HAP-1 (cell line): Measurements from ENCODE around the gene IDH3A.

Experiments
- DNase-seq, 2 experiments: peaks; one replicate each; pipeline ENCODE4 v3.0.0-alpha.2; 2016 to 2020; ENCODE audit warnings: low spot score in 2 of 2
- H3K27me3 ChIP-seq: fragments of 250-450 bp; sonication (Bioruptor Pico); 2 replicates; pipeline ENCODE4 v1.5.1; 2020; ENCODE audit warnings: low read depth, mild to moderate bottlenecking, moderate library complexity
- H3K36me3 ChIP-seq: fragments of 250-450 bp; sonication (Bioruptor Pico); replicated peaks from 2 replicates; pipeline ENCODE4 v1.5.1; 2020; ENCODE audit warnings: mild to moderate bottlenecking
- H3K4me1 ChIP-seq: fragments of 250-450 bp; sonication (Bioruptor Pico); 2 replicates; pipeline ENCODE4 v1.5.1; 2020; ENCODE audit warnings: mild to moderate bottlenecking
- H3K4me3 ChIP-seq: fragments of 250-450 bp; sonication (Bioruptor Pico); 2 replicates; pipeline ENCODE4 v1.5.1; 2020; ENCODE audit warnings: mild to moderate bottlenecking, moderate library complexity
- H3K9me3 ChIP-seq: fragments of 250-450 bp; sonication (Bioruptor Pico); 2 replicates; pipeline ENCODE4 v1.5.1; 2020; ENCODE audit warnings: mild to moderate bottlenecking, moderate library complexity
- in situ Hi-C: fragments of 300-500 bp; cut with MboI; formaldehyde crosslinking; loops from 3 replicates; pipeline ENCODE4 v1.14.3; 2020; ENCODE audit warnings: low sequenced_read_pairs, inconsistent platforms, mixed read lengths

The IDH3A gene

DNA sequence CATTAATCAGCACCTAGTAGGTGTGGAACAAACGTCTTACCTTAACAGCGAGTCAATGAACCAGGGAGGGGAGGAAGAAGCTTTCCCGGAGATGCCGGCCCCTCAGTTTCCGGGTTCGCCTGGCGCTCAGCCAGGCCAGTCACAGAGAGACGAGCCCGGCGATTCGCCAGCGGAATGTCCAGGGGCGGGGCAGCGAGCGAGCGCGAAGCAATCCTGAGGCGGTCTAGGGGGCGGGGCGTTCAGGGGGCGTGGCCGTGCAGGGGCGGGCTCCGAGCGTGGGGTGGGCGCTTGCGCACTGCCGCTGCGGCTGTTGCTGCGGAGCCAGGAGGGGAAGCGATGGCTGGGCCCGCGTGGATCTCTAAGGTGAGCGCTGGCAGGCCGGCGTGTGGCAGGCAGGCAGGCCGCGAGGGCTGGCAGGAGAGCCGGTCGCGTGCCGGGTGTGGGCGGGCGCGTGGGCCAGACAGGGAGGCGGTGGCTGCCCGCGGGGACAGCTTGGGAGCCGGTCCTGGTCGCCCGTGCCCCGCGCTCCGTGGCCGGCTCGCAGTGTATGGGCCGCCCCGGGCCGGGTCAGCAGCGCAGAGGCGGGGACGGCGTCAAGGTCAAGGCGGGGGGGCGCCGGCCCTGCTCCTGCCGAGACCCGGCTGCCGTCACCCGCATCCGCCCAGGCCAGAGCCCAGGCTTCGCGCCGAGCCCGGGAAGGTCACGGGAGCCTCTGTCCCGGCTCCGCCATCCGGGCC is at the start of gene IDH3A:
Gene IDH3A, plus strand, starts transcription at position 295 of the 737 bp plus-strand sequence. Its CDS starts 42 bp downstream, at position 337.
- Histone ChIP-seq H3K27me3 (no peaks in the 10 kb centered on the region), H3K36me3 (no peaks in the 10 kb centered on the region; the same call in 1 of the 2 replicates), H3K9me3 (no peaks in the 10 kb centered on the region), H3K4me3 (peak within 1 kb of the TSS; percentile 57), H3K4me1 (peaks cover 16% of the 10 kb centered on the region)
- in situ Hi-C loops = no loop called here
- DNase-seq = peak; percentile 100

DNA sequence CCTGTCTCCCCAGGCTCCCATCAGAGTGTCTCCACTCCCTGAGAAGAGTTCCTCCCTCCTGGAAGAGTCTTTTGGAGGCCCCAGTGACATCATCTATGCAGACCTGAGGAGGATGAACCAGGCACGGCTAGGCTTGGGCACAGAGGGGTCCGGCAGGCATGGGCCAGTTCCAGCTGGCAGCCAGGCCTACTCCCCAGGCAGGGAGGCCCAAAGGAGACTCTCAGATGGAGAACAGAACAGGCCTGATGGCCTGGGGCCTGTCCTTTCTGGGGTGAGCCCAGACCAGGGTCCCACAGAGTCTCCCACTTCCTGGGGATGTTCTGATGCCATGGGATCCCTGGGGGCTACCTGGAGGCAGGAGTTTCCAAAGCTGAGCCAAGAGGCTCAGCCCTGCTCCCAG is 48.3 kb upstream of the IDH3A start:
- H3K9me3 ChIP-seq = no peaks in the 10 kb centered on the region
- no peaks in the 10 kb centered on the region for H3K36me3 ChIP-seq
- no peak for DNase-seq
- H3K4me3 ChIP-seq = no peak overlapping the region
- in situ Hi-C loops = no loop called here
- H3K27me3 ChIP-seq = no peaks in the 10 kb centered on the region
- no peaks in the 10 kb centered on the region for H3K4me1 ChIP-seq

DNA sequence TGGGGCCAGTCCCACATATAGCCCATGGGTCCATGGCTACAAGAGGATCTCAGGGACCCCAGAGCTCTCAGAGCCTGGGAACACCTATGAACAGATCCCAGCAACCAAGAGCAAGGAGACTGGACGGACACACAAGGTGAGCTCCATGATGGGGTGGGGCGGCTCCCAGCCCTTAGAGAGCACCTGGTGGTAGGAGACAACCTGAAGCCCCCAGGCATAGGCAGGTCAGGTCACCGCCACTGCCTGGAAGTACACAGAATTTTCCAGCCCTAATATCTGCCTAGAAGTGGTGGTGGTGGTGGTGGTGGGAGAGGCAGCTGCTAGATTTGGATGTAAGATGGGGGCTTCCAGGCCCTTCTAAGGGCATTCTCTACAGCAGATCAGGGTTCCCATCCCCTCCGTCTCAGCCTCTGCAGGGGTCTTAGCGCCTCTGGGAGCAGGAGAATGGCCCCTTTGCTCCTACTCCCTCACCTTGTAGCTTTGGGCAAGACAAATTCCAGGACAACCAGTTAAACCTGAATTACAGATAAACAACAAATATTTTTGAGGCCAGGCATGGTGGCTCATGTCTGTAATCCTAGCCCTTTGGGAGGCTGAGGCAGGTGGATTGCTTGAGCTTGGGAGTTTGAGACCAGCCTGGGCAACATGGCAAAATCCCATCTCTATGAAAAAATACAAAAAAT is 47.6 kb upstream of the IDH3A start:
- no peak overlapping the region for H3K4me3 ChIP-seq
- DNase-seq = no peak
- H3K9me3 ChIP-seq = no peaks in the 10 kb centered on the region
- no peaks in the 10 kb centered on the region for H3K36me3 ChIP-seq
- H3K27me3 ChIP-seq = no peaks in the 10 kb centered on the region
- no peaks in the 10 kb centered on the region for H3K4me1 ChIP-seq
- in situ Hi-C loops = no loop called here

DNA sequence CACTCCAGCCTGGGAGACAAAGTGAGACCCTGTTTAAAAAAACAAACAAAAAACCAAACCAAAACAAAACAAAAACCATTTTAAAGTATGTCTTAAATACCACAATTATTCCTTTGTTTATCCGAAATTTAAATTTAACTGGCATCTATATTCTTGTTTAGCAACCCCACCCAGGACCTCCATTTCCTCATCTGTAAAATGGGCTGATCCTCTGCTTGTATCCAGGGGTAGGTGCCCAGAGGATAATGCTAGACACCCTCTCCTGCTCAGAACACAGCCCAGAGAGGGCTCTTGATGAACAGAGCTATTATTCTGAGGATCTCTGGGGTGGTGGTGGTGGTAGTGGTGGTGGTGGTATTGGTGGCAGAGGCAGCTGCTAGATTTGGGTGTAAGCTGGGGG is 47.0 kb upstream of the IDH3A start:
- in situ Hi-C loops = no loop called here
- Histone ChIP-seq H3K27me3 (no peaks in the 10 kb centered on the region), H3K4me3 (no peak overlapping the region), H3K4me1 (no peaks in the 10 kb centered on the region), H3K9me3 (no peaks in the 10 kb centered on the region), H3K36me3 (no peaks in the 10 kb centered on the region)
- no peak for DNase-seq

DNA sequence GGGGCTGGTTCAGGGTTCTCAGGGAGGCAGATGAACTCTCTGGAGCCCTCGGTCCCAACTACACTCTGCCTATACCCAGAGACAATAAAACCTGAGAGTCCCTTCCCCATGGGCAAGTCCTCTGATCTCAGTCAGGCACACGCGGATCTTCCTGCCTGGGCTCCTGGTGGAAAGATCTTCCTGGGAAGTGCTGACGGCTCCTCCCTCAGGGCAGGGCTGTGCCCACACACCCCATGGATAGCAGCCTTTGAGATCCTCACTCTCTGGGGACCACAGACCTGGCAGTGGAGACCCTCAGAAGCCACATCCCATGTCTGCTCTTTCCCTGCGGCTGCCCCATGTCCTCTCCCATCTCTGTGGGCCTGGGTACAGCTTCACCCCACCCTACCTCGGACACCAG is 46.4 kb upstream of the IDH3A start:
- Histone ChIP-seq H3K27me3 (no peaks in the 10 kb centered on the region), H3K4me1 (no peaks in the 10 kb centered on the region), H3K36me3 (no peaks in the 10 kb centered on the region; the same call in 1 of the 2 replicates), H3K9me3 (no peaks in the 10 kb centered on the region), H3K4me3 (no peak overlapping the region)
- no peak for DNase-seq
- in situ Hi-C loops = no loop called here

DNA sequence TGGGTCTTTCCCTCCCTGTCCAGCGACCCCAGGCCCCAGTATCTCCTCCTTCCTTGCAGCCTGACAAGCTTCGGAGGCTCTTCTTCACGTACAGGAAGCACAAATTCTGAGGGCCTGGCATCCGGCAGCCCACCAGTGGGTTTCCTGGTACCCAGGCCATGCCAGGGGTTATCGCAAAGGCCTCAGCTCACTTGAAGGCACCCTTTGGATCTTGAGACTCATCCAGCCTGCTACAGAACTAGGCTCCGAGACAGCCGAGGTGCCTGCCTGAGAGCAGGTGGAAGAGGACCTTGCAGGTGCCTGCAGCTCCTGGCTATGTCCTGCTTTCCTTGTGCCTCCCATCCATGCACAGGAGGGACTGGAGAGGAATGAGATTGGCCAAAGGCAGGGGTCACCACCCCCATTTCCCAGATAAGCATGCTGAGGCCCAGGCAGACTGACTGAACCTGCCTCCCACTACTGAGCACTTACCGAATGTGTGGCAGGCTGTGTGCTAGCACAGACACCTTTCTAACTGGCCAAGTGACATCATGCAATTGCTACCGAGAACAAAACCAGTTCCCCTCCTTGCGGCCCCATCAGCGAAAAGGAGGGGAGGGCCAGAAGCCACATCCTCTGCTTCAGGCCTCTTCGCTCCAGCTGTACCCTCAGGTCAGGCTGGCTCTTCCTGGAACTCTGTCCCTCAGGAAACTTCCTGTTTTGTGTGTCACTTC is 45.6 kb upstream of the IDH3A start:
- DNase-seq = no peak

DNA sequence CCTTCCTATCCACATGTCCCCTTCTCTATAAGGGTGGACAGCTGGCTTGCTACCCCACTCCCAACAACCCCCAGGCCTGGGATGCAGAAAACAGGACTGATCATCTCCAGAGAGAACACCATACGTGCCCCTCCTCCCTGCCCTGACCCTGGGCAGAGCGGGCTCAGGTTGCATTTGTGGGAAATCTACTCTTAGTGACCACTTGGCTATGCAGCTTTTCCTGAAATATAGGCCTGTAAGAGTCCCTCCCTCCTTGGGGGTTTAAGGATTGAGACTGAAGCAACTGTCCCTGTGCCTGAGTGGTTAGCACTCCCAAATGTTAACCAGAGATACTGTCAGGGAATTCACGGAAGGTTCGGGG is 45.1 kb upstream of the IDH3A start:
- Histone ChIP-seq H3K36me3 (no peaks in the 10 kb centered on the region; the same call in 1 of the 2 replicates), H3K27me3 (no peaks in the 10 kb centered on the region), H3K9me3 (no peaks in the 10 kb centered on the region), H3K4me3 (no peak overlapping the region), H3K4me1 (no peaks in the 10 kb centered on the region)
- in situ Hi-C loops = no loop called here
- no peak for DNase-seq

More for the DNA sequence above, 45.6 kb upstream of the IDH3A start:
- in situ Hi-C loops = no loop called here
- Histone ChIP-seq H3K36me3 (no peaks in the 10 kb centered on the region; the same call in 1 of the 2 replicates), H3K27me3 (no peaks in the 10 kb centered on the region), H3K4me3 (no peak overlapping the region), H3K4me1 (no peaks in the 10 kb centered on the region), H3K9me3 (no peaks in the 10 kb centered on the region)

DNA sequence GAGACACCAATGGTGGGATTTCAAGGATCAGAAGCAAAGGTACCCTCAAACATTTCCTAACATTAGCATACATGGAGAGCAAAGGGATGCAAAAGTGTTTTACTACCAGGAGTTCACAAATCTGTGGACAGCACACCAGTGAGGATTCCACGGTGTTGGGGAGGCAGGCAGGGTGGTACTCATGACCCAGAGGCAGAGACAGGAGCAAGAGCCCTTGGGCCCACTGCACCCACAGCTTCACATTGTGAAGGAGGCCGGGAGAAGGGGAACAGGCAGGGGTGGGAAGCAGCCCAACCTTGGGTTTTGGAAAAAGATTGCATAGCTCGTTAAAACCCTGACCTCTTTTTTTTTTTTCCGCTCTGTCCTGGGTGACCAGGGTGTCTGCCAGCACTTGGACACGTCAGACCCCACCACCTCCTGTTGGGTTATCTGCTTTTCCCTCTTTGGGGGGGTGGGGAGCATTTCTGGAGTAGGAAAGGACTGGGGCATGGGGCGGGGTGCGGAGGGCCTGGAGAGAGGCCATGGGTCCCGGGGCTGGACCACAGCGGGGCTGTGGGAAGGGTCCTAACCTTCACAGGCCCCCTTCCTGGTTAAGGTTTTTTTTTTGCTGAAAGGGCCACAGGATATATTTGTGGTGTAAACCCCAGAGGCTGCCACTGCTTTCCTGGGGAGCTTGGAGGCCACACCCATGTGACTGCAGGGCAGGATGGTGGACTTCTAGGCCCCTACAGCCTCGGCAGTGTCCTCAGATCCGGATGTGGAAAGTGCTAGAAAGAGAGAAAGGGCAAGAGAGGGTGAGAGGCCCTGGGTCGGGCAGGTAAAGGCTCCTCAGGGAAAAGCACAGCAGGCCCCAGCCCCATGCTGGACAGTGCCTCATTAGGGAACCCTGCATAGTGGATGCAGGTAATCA is 44.3 kb upstream of the IDH3A start:
- no peak overlapping the region for H3K4me3 ChIP-seq
- H3K27me3 ChIP-seq = no peaks in the 10 kb centered on the region
- H3K36me3 ChIP-seq = no peaks in the 10 kb centered on the region; the same call in 1 of the 2 replicates
- DNase-seq = no peak
- no peaks in the 10 kb centered on the region for H3K4me1 ChIP-seq
- H3K9me3 ChIP-seq = no peaks in the 10 kb centered on the region
- in situ Hi-C loops = loop anchor here (5.0 kb wide), 2 partner anchors 98 to 148 kb away; no protein-coding TSS in a partner anchor

DNA sequence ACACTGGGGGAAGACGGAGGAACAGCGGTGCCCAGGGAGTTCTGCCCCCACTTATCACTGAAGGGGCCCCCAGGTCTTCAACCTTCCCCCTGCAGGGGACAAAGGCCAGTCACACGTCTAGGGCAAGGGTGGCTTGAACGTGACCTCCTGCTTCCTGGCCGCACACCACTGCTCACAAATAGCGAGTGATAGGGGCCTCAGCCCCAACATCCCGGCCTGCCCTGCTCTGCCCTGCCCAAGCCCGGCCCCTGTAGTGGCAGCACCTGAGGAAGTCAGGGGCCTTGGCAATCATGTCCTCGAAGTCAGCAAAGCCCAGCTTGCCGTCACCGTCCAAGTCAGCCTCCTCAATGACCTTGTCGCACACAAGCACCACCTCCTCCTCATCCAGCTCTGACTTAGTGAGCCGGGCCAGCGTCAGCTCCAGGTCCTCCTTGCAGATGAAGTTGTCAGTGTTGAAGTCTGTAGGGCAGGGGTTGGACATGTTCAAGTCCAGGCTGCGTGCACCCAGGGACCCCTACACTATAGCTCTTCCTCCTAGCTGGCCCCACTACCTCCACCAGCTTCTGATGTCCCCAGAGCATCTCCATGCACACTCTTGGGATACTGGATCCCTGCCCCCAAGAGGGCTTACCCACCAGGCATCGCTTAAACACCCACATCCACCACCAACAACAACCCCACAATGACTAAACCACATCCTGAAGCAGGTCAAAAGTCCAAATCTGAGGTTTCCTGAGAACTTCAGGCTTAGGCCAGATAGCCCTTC is 43.5 kb upstream of the IDH3A start:
- Histone ChIP-seq H3K36me3 (no peaks in the 10 kb centered on the region; the same call in 1 of the 2 replicates), H3K4me1 (no peaks in the 10 kb centered on the region), H3K27me3 (no peaks in the 10 kb centered on the region), H3K9me3 (no peaks in the 10 kb centered on the region), H3K4me3 (no peak overlapping the region)
- DNase-seq = no peak
- in situ Hi-C loops = loop anchor here (5.0 kb wide), 2 partner anchors 98 to 148 kb away; no protein-coding TSS in a partner anchor

DNA sequence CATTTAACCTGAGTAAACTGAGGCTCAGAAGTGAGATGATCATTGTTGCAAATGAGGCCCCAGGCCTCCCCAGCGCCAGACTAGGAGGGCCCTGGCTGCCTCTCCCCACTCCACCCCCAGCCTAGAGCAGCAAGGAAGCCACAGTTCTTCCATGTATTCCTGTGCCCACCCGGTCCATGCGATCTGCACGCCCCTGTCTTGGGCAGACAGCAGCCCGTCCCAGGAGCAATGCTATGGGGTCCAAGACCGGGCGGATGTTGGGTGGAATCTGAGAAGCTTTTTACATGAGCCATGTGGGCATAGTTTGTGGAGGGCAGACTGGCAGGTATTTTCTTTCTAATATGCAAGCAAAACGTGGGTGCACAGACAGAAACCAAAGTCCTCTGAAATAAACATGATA is 41.7 kb upstream of the IDH3A start:
- in situ Hi-C loops = loop anchor here (5.0 kb wide), 2 partner anchors 100 to 150 kb away; no protein-coding TSS in a partner anchor

DNA sequence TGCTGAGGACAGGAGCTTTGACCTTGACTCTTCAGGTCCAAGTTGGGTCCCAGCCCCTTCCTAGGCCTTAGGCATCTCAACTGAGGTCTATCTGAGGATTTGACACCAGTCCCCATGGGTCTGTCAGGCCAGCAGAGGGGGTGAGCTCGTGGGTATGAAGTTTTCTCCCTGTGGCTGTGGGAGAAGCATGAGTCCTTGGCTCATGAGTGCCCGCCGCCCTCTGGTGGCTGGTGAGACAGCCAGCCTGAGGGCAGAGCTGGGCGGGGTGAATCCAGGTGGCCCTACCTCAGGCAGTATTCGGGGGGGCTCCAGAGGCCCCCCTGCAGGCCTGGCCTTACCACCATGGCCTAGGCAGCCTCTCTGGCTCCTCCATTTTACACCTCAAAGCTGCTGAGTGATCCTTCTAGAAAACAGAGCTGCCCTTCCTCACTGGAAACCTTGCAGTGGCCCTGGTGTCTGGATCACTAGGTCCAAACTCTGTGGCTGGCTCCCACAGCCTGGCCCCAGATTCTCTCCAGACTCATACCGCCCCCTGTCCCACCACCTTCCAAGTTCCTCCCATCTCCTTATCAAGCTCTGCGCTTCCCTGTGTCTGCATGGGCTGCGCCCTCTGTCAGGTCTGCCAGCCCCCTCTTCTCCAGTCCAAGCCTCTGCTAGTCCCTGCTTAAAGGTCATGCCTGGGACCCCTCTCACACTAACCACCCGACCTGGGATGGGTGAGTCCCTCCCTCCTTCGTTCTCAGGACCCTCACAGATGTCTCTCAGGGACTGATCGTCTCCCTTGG is 40.7 kb upstream of the IDH3A start:
- Histone ChIP-seq H3K27me3 (no peaks in the 10 kb centered on the region), H3K9me3 (no peaks in the 10 kb centered on the region), H3K36me3 (no peaks in the 10 kb centered on the region; the same call in 1 of the 2 replicates), H3K4me1 (peaks cover under 1% of the 10 kb centered on the region), H3K4me3 (no peak overlapping the region)
- in situ Hi-C loops = loop anchor here (5.0 kb wide), 2 partner anchors 101 to 151 kb away; no protein-coding TSS in a partner anchor
- peak; percentile 85 to 93 for DNase-seq

More for the DNA sequence above, 41.7 kb upstream of the IDH3A start:
- Histone ChIP-seq H3K9me3 (no peaks in the 10 kb centered on the region), H3K4me3 (no peak overlapping the region), H3K27me3 (no peaks in the 10 kb centered on the region), H3K36me3 (no peaks in the 10 kb centered on the region; the same call in 1 of the 2 replicates), H3K4me1 (no peaks in the 10 kb centered on the region)
- DNase-seq = no peak

DNA sequence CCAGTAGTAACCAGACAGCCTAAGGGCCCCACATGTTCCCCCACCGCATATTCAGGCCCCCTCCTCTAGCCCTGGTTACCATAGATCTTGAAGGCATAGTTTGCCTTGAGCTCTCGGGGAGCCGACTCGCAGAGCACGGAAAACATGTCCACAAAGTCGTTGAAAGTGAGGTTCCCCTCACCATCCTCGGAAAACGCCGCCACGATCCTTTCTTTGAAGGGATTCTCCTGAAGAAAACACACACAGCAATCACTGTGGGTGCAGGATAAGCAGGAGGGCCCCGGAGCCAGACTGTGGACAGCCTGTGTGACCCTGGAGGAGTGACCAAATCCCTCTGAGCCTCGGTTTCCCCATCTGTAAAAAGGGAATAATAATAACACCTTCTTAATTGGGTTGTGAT is 40.0 kb upstream of the IDH3A start:
- in situ Hi-C loops = loop anchor here (5.0 kb wide), 2 partner anchors 102 to 152 kb away; no protein-coding TSS in a partner anchor
- Histone ChIP-seq H3K4me3 (no peak overlapping the region), H3K4me1 (peaks cover 4% of the 10 kb centered on the region), H3K27me3 (no peaks in the 10 kb centered on the region), H3K36me3 (no peaks in the 10 kb centered on the region; the same call in 1 of the 2 replicates), H3K9me3 (no peaks in the 10 kb centered on the region)
- no peak for DNase-seq
